HG02981 (cell line): ENCODE results near the gene FCSK.
A peak's percentile ranks its signal among the peaks of the same experiment; 100 is the strongest.

Source experiments
- ATAC-seq: cut with Tn5 transposase; IDR thresholded peaks from one replicate; pipeline ENCODE4 v1.9.1; 2021; ENCODE audit warnings: mild to moderate bottlenecking, moderate library complexity; ENCODE audit not compliant: unreplicated experiment

The FCSK gene

GRCh38 chr16:70476272-70477020 lies 22.1 kb downstream of the FCSK start:
- ATAC-seq = peak; percentile 89

DNA sequence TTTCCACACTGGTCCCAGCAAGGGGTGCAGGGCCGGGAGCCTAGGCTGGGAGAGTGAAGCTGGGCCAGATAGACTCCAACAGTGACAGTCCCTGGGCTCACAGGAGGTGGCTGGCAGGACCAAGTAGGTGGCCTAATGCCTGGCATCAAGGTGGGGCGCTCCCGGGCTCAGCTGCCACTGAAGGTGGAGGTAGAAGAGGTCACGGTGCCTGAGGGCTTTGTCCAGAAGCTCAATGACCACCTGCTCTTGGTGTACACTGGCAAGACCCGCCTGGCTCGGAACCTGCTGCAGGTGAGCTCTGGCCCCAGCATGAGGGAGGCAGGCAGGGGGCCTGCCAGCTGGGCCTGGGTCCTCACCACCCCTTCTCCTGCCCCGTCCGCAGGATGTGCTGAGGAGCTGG lies 23.8 kb downstream of the FCSK start:
- ATAC-seq = no peak

DNA sequence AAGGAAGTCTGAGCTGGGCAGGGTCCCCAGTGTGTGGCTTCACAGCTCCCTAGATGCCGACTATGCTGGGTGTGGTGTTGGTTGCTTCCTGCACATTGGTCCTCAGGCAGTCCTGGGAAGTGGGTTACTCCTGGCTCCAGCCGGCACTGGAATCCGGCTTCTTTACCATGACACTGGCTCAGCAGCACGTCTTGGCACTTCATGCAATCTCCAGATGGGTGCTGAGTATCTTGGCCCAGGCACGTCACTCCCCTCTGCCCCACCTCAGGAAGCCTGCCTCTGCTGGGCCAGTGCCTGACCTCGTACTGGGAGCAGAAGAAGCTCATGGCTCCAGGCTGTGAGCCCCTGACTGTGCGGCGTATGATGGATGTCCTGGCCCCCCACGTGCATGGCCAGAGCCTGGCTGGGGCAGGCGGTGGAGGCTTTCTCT lies 24.5 kb downstream of the FCSK start:
- ATAC-seq = no peak

GRCh38 chr16:70480127-70481105 lies 26.0 kb downstream of the FCSK start:
- no peak for ATAC-seq

GRCh38 chr16:70481929-70482536 lies 27.6 kb downstream of the FCSK start:
- ATAC-seq = no peak

DNA sequence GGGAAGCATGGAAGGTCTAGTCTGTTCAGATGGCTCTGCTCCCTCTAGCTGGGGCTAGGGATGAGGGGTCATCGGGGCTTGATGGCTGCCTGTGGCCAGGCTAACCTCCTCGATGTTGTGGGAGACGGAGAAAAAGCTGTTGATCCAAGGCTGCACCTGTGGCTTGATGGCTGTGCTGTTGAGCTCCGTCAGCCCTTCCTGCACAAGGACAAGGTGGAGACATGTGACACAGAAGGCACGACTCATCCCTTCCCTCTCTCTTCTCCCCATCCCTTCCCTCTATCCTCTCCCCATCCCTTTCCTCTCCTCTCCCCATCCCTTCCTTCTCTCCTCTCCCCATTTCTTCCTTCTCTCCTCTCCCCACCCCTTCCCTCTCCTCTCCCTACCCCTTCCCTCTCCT lies 28.2 kb downstream of the FCSK start:
- no peak for ATAC-seq

DNA sequence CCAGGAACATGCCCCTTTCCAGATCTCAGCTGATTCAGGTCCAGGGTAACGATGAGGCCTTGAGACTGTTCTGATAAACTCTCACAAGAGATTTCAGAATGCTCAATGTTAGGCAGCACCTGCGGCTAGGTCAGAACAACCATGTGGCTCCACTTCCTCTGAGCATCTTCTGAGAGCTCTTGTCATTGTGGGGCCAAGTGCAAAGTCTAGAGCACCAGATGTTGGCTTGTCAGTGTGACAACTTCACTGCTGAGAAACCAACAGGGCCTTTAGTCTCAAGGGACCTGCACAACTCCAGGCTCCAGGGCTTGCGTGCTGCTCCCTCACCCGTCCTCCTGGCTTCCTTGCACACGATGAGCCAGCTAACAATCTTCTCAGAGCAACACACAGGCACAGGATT lies 29.0 kb downstream of the FCSK start:
- no peak for ATAC-seq

GRCh38 chr16:70484867-70485266 lies 30.5 kb downstream of the FCSK start:
- no peak for ATAC-seq

- no peak for ATAC-seq
Observed at GRCh38 chr16:70490261-70490660, 35.9 kb downstream of the FCSK start.

DNA sequence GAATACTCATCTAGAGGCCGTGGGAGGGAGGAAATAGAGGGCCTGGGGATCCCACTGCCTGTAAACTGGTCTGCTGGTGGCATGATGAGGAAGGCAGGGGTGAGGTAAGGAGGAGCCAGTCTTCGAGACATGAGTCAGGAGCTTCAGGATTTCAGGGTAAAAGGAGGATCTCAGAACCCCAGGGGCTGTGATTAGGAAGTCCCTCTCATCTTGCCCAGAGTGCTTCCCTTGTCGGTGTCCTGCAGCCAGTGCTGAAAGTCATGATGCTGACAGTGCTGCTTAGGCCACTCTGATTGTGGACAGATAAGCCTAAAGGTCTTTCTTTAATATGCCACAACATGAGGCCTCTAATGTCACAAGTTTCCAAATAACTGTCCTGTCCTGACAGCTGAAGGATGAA lies 39.4 kb downstream of the FCSK start:
- ATAC-seq = no peak

DNA sequence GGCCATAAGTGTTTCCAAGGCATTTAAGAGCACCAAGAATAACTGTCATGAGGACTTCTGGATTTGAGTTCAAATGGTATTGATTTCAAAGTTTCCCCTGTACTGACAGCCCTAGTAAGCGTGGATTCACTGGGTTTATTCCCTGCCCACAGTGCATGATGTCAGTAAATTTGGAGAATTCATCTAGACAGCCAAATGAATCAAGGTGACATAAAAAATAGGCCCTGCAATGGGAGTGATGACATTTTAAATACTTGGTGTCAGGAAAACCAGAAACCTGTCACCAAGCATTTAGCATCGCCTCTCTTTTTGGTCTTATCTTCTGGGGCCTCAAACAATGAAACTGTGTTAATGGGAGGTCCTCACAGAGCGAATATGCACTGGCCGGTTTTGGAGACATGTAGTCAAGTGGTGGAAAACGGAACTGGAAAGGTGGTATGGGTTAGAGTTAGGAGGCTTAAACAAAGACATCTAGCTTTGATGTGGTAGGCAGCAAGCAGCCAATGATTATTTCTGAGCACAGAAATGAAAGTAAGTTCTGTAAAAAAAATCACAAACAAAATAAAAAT lies 39.9 kb downstream of the FCSK start:
- ATAC-seq = no peak

- no peak for ATAC-seq
Observed at GRCh38 chr16:70494777-70495176, 40.4 kb downstream of the FCSK start.

GRCh38 chr16:70495425-70496182 lies 41.2 kb downstream of the FCSK start:
- ATAC-seq = no peak

DNA sequence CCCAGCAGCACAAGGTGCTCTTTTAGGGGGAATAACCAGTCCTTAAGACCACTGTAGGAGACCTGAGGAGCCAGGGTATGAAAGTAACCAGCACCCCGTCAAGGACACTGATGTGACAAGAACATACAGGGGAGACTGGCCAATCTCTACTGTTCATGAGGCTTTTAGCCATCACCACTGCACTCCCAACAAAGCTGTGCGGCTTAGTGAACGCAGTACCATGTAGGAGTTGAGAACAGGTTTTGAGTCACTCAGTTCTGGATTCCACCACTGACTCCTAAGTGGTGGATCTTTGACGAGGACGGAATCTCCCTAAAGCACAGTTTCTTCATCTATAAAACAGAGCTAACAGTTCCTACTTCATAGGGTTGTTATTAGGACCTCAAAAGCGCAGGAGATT lies 42.1 kb downstream of the FCSK start:
- ATAC-seq = no peak

- ATAC-seq = no peak
Observed at GRCh38 chr16:70508752-70509151, 54.4 kb downstream of the FCSK start.

- no peak for ATAC-seq
Observed at GRCh38 chr16:70510216-70510615, 55.8 kb downstream of the FCSK start.

DNA sequence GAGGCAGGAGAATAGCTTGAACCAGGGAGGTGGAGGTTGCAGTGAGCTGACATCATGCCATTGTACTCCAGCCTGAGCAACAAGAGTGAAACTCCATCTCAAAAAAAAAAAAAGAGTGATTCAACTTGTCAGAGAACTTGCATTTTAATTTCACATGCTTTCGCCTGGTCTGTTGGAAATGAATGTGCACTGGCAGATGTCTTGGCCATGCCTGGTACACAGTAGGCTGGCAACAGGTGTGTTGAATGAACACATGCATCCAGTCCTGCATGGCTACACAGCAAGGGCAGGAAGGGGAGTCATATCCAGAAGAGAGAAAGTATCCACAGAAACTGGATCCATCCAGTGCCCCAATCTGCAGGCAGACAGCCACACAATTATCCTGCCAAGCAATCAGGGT lies 57.4 kb downstream of the FCSK start:
- ATAC-seq = no peak

- no peak for ATAC-seq
Observed at GRCh38 chr16:70512456-70512855, 58.1 kb downstream of the FCSK start.

DNA sequence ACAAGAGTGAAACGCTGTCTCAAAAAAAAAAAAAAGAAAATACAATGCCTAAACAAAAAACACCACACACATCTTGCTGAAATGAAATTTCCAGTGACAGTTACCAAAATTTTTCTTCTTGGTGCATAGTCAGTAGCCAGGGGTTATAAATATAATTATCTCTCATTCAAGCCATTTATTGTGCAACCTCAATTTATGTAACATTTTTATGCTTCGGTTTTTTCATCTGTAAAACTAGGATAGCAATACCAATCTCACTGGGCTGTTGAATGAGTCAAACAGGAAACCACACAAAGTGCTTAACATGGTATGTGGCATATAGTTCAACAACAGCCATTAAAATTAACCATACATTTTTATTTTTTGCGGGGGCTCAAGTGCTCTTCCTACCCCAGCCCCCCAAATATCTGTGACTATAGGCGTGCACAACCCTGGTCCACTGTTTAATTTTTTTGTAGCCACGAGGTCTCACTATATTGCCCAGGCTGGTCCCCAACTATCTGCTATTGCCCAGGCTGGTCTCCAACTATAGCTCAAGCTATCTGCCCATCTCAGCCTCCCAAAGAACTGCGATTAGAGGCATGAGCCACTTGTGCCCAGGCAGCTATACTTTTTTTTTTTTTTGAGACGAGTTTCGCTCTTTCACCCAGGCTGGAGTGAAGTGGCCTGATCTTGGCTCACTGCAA lies 66.4 kb downstream of the FCSK start:
- ATAC-seq = no peak
